Natural killer cell treated with Interleukin-12 subunit alpha and Interleukin-12 subunit beta and Interleukin-15 and Interleukin-18, amount 100 ng/mL, for 72 hours (primary cell): ENCODE results near the gene ZNF213. TPM values are rescaled to one million over a fixed set of nuclear protein-coding genes. Genes with fewer than 3 reads are reported as not detected.
A peak's percentile ranks its signal among the peaks of the same experiment; 100 is the strongest.
"Not testable (repeated sequence)": the region's sequence is repeated elsewhere in the genome, so short reads cannot be mapped to it uniquely, and the experiment has no call there.

ENCODE experiments used
- ATAC-seq, 2 donors: fragments of 150-1000 bp; cut with Tn5 transposase in 1 of 2; sonication (Bioruptor Pico), chemical (Tn5 transposase) in 1 of 2; 2 replicates each; pipeline ENCODE4 v1.10.0; 2021
- DNase-seq: peaks from one replicate; pipeline ENCODE4 v3.0.0; 2022; ENCODE audit warnings: low spot score
- H3K27ac Mint-ChIP-seq, 2 donors: 1 replicate in 1 of 2; 2 replicates in 1 of 2; pipeline ENCODE4 v1.8.0; 2022; ENCODE audit warnings: mixed read lengths in 2 of 2, mild to moderate bottlenecking in 1 of 2, moderate library complexity in 1 of 2
- H3K27me3 Mint-ChIP-seq, 2 donors: 1 replicate in 1 of 2; 2 replicates in 1 of 2; pipeline ENCODE4 v1.8.0; 2022; ENCODE audit warnings: mixed read lengths in 2 of 2
- H3K36me3 Mint-ChIP-seq: one replicate; pipeline ENCODE4 v1.8.0; 2022; ENCODE audit warnings: mixed read lengths
- H3K4me1 Mint-ChIP-seq, 2 donors: 1 replicate in 1 of 2; 2 replicates in 1 of 2; pipeline ENCODE4 v1.8.0; 2022; ENCODE audit warnings: low read depth in 2 of 2, mixed read lengths in 2 of 2, mild to moderate bottlenecking in 1 of 2
- H3K4me3 Mint-ChIP-seq: one replicate; pipeline ENCODE4 v1.8.0; 2022; ENCODE audit warnings: mixed read lengths
- H3K9me3 Mint-ChIP-seq: 2 replicates; pipeline ENCODE4 v1.8.0; 2022; ENCODE audit warnings: mixed read lengths
- total RNA-seq, 2 donors: library from RNA; stranded (reverse); gene quantifications; one replicate each; pipeline ENCODE4 v1.2.3, GENCODE V29; 2022

Gene ZNF213
- total RNA-seq, 2 donors from 2014 or later, result 8.5 to 11.6 TPM

- Mint-ChIP-seq H3K4me1 (peaks cover 42 to 45% of the 10 kb centered on the region in 2 donors), H3K4me3 (peak overlapping the region; percentile 86), H3K27ac (peak overlapping the region; percentile 66 to 88), H3K36me3 (peaks cover 5% of the 10 kb centered on the region), H3K27me3 (no peaks in the 10 kb centered on the region), H3K9me3 (no peaks in the 10 kb centered on the region)
- DNase-seq (peak; percentile 87), ATAC-seq (peak; percentile 76 to 77)
Measured at GRCh38 chr16:3129137-3130131, 5.4 kb upstream of the ZNF213 start.

GRCh38 chr16:3131755-3132377 is 3.0 kb upstream of the ZNF213 start:
- Mint-ChIP-seq H3K4me3 (no peak overlapping the region), H3K9me3 (no peaks in the 10 kb centered on the region), H3K4me1 (peaks cover 34 to 35% of the 10 kb centered on the region in 2 donors), H3K27me3 (no peaks in the 10 kb centered on the region), H3K36me3 (peaks cover 5% of the 10 kb centered on the region), H3K27ac (no peak overlapping the region)
- no peak for DNase-seq
- ATAC-seq, result no peak

GRCh38 chr16:3133844-3134243 is 985 bp upstream of the ZNF213 start:
- no peak for ATAC-seq
- peaks cover 5% of the 10 kb centered on the region for H3K36me3 Mint-ChIP-seq
- H3K4me3 Mint-ChIP-seq, result peak overlapping the region; percentile 98
- peaks cover 21 to 27% of the 10 kb centered on the region in 2 donors for H3K4me1 Mint-ChIP-seq
- H3K27ac Mint-ChIP-seq, result peak overlapping the region; percentile 85 to 87
- no peaks in the 10 kb centered on the region for H3K9me3 Mint-ChIP-seq
- DNase-seq, result no peak
- no peaks in the 10 kb centered on the region for H3K27me3 Mint-ChIP-seq

GRCh38 chr16:3135126-3135715 is 392 bp downstream of the ZNF213 start:
- H3K4me1 Mint-ChIP-seq, result peaks cover 9 to 15% of the 10 kb centered on the region in 2 donors
- no peaks in the 10 kb centered on the region for H3K27me3 Mint-ChIP-seq
- H3K4me3 Mint-ChIP-seq, result peak overlapping the region; percentile 98
- no peaks in the 10 kb centered on the region for H3K36me3 Mint-ChIP-seq
- no peak for DNase-seq
- peak overlapping the region; percentile 85 to 87 for H3K27ac Mint-ChIP-seq
- no peaks in the 10 kb centered on the region for H3K9me3 Mint-ChIP-seq
- peak in 1 of 2 donors; percentile 14 for ATAC-seq

GRCh38 chr16:3137267-3137666 is 2.4 kb downstream of the ZNF213 start:
- Mint-ChIP-seq H3K27ac (no peak overlapping the region), H3K4me1 (peaks cover 9 to 17% of the 10 kb centered on the region in 2 donors), H3K4me3 (no peak overlapping the region), H3K36me3 (no peaks in the 10 kb centered on the region), H3K9me3 (no peaks in the 10 kb centered on the region), H3K27me3 (no peaks in the 10 kb centered on the region)
- no peak for DNase-seq
- no peak for ATAC-seq

- no peaks in the 10 kb centered on the region for H3K36me3 Mint-ChIP-seq
- DNase-seq (no peak), ATAC-seq (no peak)
- peaks cover 8 to 17% of the 10 kb centered on the region in 2 donors for H3K4me1 Mint-ChIP-seq
- no peaks in the 10 kb centered on the region for H3K9me3 Mint-ChIP-seq
- H3K27me3 Mint-ChIP-seq, result no peaks in the 10 kb centered on the region
- no peak overlapping the region for H3K4me3 Mint-ChIP-seq
- H3K27ac Mint-ChIP-seq, result no peak overlapping the region
Measured at GRCh38 chr16:3138342-3138741, 3.5 kb downstream of the ZNF213 start.

- Mint-ChIP-seq H3K9me3 (no peaks in the 10 kb centered on the region), H3K27ac (no peak overlapping the region), H3K4me1 (peaks cover 8 to 15% of the 10 kb centered on the region in 2 donors), H3K4me3 (no peak overlapping the region), H3K27me3 (no peaks in the 10 kb centered on the region), H3K36me3 (no peaks in the 10 kb centered on the region)
- DNase-seq (no peak), ATAC-seq (no peak)
Measured at GRCh38 chr16:3138823-3139426, 4.1 kb downstream of the ZNF213 start.

- ATAC-seq, H3K9me3 Mint-ChIP-seq, H3K27me3 Mint-ChIP-seq, DNase-seq, H3K27ac Mint-ChIP-seq, H3K36me3 Mint-ChIP-seq, H3K4me3 Mint-ChIP-seq: not testable (repeated sequence)
- H3K4me1 Mint-ChIP-seq, result peaks cover 8 to 13% of the 10 kb centered on the region in 2 donors
Measured at GRCh38 chr16:3139561-3139960, 4.7 kb downstream of the ZNF213 start.

- peaks cover 7 to 12% of the 10 kb centered on the region in 2 donors for H3K4me1 Mint-ChIP-seq
- DNase-seq (no peak), ATAC-seq (no peak)
- no peak overlapping the region for H3K27ac Mint-ChIP-seq
- H3K9me3 Mint-ChIP-seq, result no peaks in the 10 kb centered on the region
- no peak overlapping the region for H3K4me3 Mint-ChIP-seq
- H3K27me3 Mint-ChIP-seq, result no peaks in the 10 kb centered on the region
- H3K36me3 Mint-ChIP-seq, result no peaks in the 10 kb centered on the region
Measured at GRCh38 chr16:3140603-3141427, 6.0 kb downstream of the ZNF213 start.

- ATAC-seq (no peak), DNase-seq (no peak)
- no peak overlapping the region for H3K4me3 Mint-ChIP-seq
- no peaks in the 10 kb centered on the region for H3K27me3 Mint-ChIP-seq
- no peaks in the 10 kb centered on the region for H3K36me3 Mint-ChIP-seq
- H3K4me1 Mint-ChIP-seq, result peaks cover 3 to 8% of the 10 kb centered on the region in 2 donors
- no peaks in the 10 kb centered on the region for H3K9me3 Mint-ChIP-seq
- H3K27ac Mint-ChIP-seq, result no peak overlapping the region
Measured at GRCh38 chr16:3141781-3142311, 7.0 kb downstream of the ZNF213 start.

GRCh38 chr16:3142327-3142726 is 7.5 kb downstream of the ZNF213 start:
- peaks cover 3 to 5% of the 10 kb centered on the region in 2 donors for H3K4me1 Mint-ChIP-seq
- no peak overlapping the region for H3K4me3 Mint-ChIP-seq
- H3K27me3 Mint-ChIP-seq, result no peaks in the 10 kb centered on the region
- H3K9me3 Mint-ChIP-seq, result no peaks in the 10 kb centered on the region
- no peak overlapping the region for H3K27ac Mint-ChIP-seq
- ATAC-seq (no peak), DNase-seq (no peak)
- no peaks in the 10 kb centered on the region for H3K36me3 Mint-ChIP-seq

- no peaks in the 10 kb centered on the region for H3K9me3 Mint-ChIP-seq
- no peaks in the 10 kb centered on the region for H3K27me3 Mint-ChIP-seq
- no peak for DNase-seq
- no peaks in the 10 kb centered on the region for H3K36me3 Mint-ChIP-seq
- H3K4me3 Mint-ChIP-seq, result no peak overlapping the region
- peaks cover 3 to 5% of the 10 kb centered on the region in 2 donors for H3K4me1 Mint-ChIP-seq
- H3K27ac Mint-ChIP-seq, result no peak overlapping the region
- no peak for ATAC-seq
Measured at GRCh38 chr16:3142770-3143169, 7.9 kb downstream of the ZNF213 start.

GRCh38 chr16:3143189-3143588 is 8.4 kb downstream of the ZNF213 start:
- Mint-ChIP-seq H3K27ac (no peak overlapping the region), H3K4me3 (no peak overlapping the region), H3K9me3 (no peaks in the 10 kb centered on the region), H3K36me3 (no peaks in the 10 kb centered on the region), H3K4me1 (peaks cover 3 to 5% of the 10 kb centered on the region in 2 donors), H3K27me3 (no peaks in the 10 kb centered on the region)
- DNase-seq, result no peak
- ATAC-seq, result no peak
